Left renal cortex interstitium (tissue), 4 donors: ENCODE data around the gene TLR9. TPM values are rescaled to one million over a fixed set of nuclear protein-coding genes. Genes with fewer than 3 reads are reported as not detected.
"Not testable (repeated sequence)": the region's sequence is repeated elsewhere in the genome, so short reads cannot be mapped to it uniquely, and the experiment has no call there.

Experiments
- DNase-seq, 4 donors: peaks; one replicate each; pipeline ENCODE4 v3.0.0-alpha.2; 2013; ENCODE audit warnings: low read depth in 4 of 4, low spot score in 2 of 4, missing footprints in 1 of 4
- polyA plus RNA-seq, 4 donors: library from polyadenylated mRNA; unstranded; fragments of 120-200 nt; gene quantifications; one replicate each; pipeline ENCODE4 v1.2.1, GENCODE V29; 2013; ENCODE audit not compliant: insufficient read length in 4 of 4

The TLR9 gene
- under 1 TPM; 0.17 to 0.33 (median 0.18) TPM for polyA plus RNA-seq

GRCh38 chr3:52225452-52226228 is at the start of gene TLR9:
Gene TLR9 (minus strand): TSS chr3:52225645. CDS start chr3:52225529, 116 bp downstream.
- DNase-seq, result no peak

GRCh38 chr3:52274781-52275180 is 49.3 kb upstream of the TLR9 start:
- not testable (repeated sequence) for DNase-seq

GRCh38 chr3:52272831-52273230 is 47.4 kb upstream of the TLR9 start:
- no peak for DNase-seq

- not testable (repeated sequence) for DNase-seq
These were observed 46.7 kb upstream of the TLR9 start for GRCh38 chr3:52272172-52272571.

- no peak for DNase-seq
These were observed 44.9 kb upstream of the TLR9 start for GRCh38 chr3:52270252-52270754.

- no peak for DNase-seq
These were observed 44.3 kb upstream of the TLR9 start for GRCh38 chr3:52269776-52270175.

GRCh38 chr3:52268036-52268435 is 42.6 kb upstream of the TLR9 start:
- DNase-seq, result no peak

- no peak for DNase-seq
These were observed 39.9 kb upstream of the TLR9 start for GRCh38 chr3:52265387-52265786.

GRCh38 chr3:52262447-52262846 is 37.0 kb upstream of the TLR9 start:
- no peak for DNase-seq

- DNase-seq, result no peak
These were observed 34.0 kb upstream of the TLR9 start for GRCh38 chr3:52259448-52259847.

GRCh38 chr3:52259035-52259434 is 33.6 kb upstream of the TLR9 start:
- no peak for DNase-seq

- no peak for DNase-seq
These were observed 32.5 kb upstream of the TLR9 start for GRCh38 chr3:52257911-52258310.

GRCh38 chr3:52256622-52257021 is 31.2 kb upstream of the TLR9 start:
- DNase-seq, result no peak

GRCh38 chr3:52256159-52256558 is 30.7 kb upstream of the TLR9 start:
- DNase-seq, result no peak

GRCh38 chr3:52254608-52255007 is 29.2 kb upstream of the TLR9 start:
- no peak for DNase-seq

GRCh38 chr3:52253314-52254304 is 28.2 kb upstream of the TLR9 start:
- DNase-seq, result no peak

GRCh38 chr3:52250122-52250521 is 24.7 kb upstream of the TLR9 start:
- no peak for DNase-seq

GRCh38 chr3:52249683-52250082 is 24.2 kb upstream of the TLR9 start:
- DNase-seq, result no peak

GRCh38 chr3:52248816-52249547 is 23.5 kb upstream of the TLR9 start:
- DNase-seq, result no peak

- no peak for DNase-seq
These were observed 22.7 kb upstream of the TLR9 start for GRCh38 chr3:52248165-52248541.
